ENCODE results near the gene BRICD5. TPM values are rescaled to one million over a fixed set of nuclear protein-coding genes. Genes with fewer than 3 reads are reported as not detected.

The BRICD5 gene
- total RNA-seq, 2 experiments from 2014 or later: 6.6 to 6.9 TPM

GRCh38 chr16:2187212-2187611 lies 23.5 kb downstream of the BRICD5 start:
- no peak for DNase-seq
- TF ChIP-seq CTCF (IDR thresholded peaks at IDR 0.05): no peak
- Mint-ChIP-seq H3K4me1 (ENCODE audit: low read depth) (no peaks in the 10 kb centered on the region), H3K27me3 (no peaks in the 10 kb centered on the region), H3K4me3 (no peak overlapping the region), H3K36me3 (ENCODE audit: low read depth) (no peaks in the 10 kb centered on the region), H3K27ac (no peak overlapping the region), H3K9me3 (no peaks in the 10 kb centered on the region)
- CTCF ChIA-PET: no interaction called here
- POLR2A ChIA-PET: interaction anchor here (0.7 kb wide), 1 partner anchor 32 kb away, joined by 3 read pairs; the partner anchor contains the start of gene TRAF7
- no peak for ATAC-seq
- intact Hi-C loops (cut with micrococcal nuclease): no loop called here

GRCh38 chr16:2186505-2186904 lies 24.2 kb downstream of the BRICD5 start:
- no peak for DNase-seq
- CTCF ChIA-PET: interaction anchor here (1.5 kb wide), 1 partner anchor 8 kb away, joined by 4 read pairs; no protein-coding TSS in a partner anchor

GRCh38 chr16:2186064-2186463 lies 24.6 kb downstream of the BRICD5 start:
- no peaks in the 10 kb centered on the region for H3K27me3 Mint-ChIP-seq
- no peaks in the 10 kb centered on the region for H3K36me3 Mint-ChIP-seq (ENCODE audit: low read depth)
- H3K9me3 Mint-ChIP-seq: no peaks in the 10 kb centered on the region
- ChIA-PET CTCF (interaction anchor here (1.5 kb wide), 1 partner anchor 9 kb away, joined by 4 read pairs; no protein-coding TSS in a partner anchor), POLR2A (no interaction called here)
- DNase-seq: no peak
- no peak overlapping the region for H3K27ac Mint-ChIP-seq
- H3K4me1 Mint-ChIP-seq (ENCODE audit: low read depth): no peaks in the 10 kb centered on the region
- intact Hi-C loops (cut with micrococcal nuclease): no loop called here
- no peak overlapping the region for H3K4me3 Mint-ChIP-seq
- TF ChIP-seq CTCF (IDR thresholded peaks at IDR 0.05): no peak
- no peak for ATAC-seq

More at GRCh38 chr16:2186505-2186904, 24.2 kb downstream of the BRICD5 start:
- TF ChIP-seq CTCF (IDR thresholded peaks at IDR 0.05): no peak
- intact Hi-C loops (cut with micrococcal nuclease): no loop called here
- Mint-ChIP-seq H3K4me3 (no peak overlapping the region), H3K4me1 (ENCODE audit: low read depth) (no peaks in the 10 kb centered on the region), H3K9me3 (no peaks in the 10 kb centered on the region), H3K27me3 (no peaks in the 10 kb centered on the region), H3K36me3 (ENCODE audit: low read depth) (no peaks in the 10 kb centered on the region), H3K27ac (no peak overlapping the region)
- ATAC-seq: no peak
- POLR2A ChIA-PET: no interaction called here

GRCh38 chr16:2184962-2185361 lies 25.7 kb downstream of the BRICD5 start:
- CTCF ChIA-PET: no interaction called here
- intact Hi-C loops (cut with micrococcal nuclease): no loop called here
- POLR2A ChIA-PET: no interaction called here
- H3K27ac Mint-ChIP-seq: no peak overlapping the region
- H3K4me3 Mint-ChIP-seq: no peak overlapping the region
- DNase-seq (no peak), ATAC-seq (no peak)
- H3K27me3 Mint-ChIP-seq: no peaks in the 10 kb centered on the region
- TF ChIP-seq CTCF (IDR thresholded peaks at IDR 0.05): no peak
- H3K9me3 Mint-ChIP-seq: no peaks in the 10 kb centered on the region
- H3K36me3 Mint-ChIP-seq (ENCODE audit: low read depth): no peaks in the 10 kb centered on the region
- no peaks in the 10 kb centered on the region for H3K4me1 Mint-ChIP-seq (ENCODE audit: low read depth)

- no peaks in the 10 kb centered on the region for H3K27me3 Mint-ChIP-seq
- TF ChIP-seq CTCF (IDR thresholded peaks at IDR 0.05): no peak
- no peak for DNase-seq
- H3K9me3 Mint-ChIP-seq: no peaks in the 10 kb centered on the region
- H3K27ac Mint-ChIP-seq: no peak overlapping the region
- intact Hi-C loops (cut with micrococcal nuclease): no loop called here
- ChIA-PET POLR2A (no interaction called here), CTCF (no interaction called here)
- no peak overlapping the region for H3K4me3 Mint-ChIP-seq
- H3K36me3 Mint-ChIP-seq (ENCODE audit: low read depth): no peaks in the 10 kb centered on the region
- no peaks in the 10 kb centered on the region for H3K4me1 Mint-ChIP-seq (ENCODE audit: low read depth)
- ATAC-seq: no peak
Measured at GRCh38 chr16:2184346-2184745, 26.3 kb downstream of the BRICD5 start.
